GM12801 (cell line): ENCODE data around the gene MAGED4.

ENCODE experiments used
- TF ChIP-seq, protein P1 (sequence below): IDR thresholded peaks from one replicate; pipeline ENCODE4 v1.5.1; 2011; ENCODE audit warnings: control low read depth; ENCODE audit not compliant: insufficient read length; ENCODE audit errors: extremely low read depth

The MAGED4 gene

DNA sequence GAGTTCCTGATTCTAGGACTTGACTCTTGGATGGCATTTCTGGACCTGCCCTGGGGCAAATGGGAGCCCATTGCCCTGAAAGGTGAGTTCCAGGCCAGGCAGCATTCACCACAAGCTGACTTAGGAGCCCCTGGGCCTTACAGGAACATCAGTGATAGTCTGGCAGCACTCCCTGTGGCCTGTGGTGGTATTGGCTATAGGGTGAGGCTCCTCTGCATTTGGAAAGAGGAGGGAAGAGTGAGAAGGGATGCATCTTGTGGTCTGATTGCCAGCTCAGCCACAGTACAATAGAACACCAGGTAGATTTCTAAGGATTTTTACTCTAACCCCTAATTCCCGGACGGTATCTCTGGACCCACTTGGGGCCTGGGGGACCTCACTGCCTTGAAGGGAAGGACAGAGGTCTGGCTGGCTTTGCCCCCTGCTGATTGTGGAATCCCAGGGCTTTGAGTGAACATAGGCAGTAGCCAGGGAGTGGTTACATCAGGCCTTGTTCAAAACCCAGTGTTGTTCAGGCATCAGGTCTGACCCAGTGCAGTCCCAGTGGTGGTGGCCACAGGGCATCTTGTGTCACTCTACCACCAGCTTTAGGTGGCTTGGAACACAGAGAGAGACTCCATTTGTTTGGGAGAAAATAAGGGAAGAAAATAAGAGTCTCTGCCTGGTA is 32.9 kb downstream of the MAGED4 start:
- TF ChIP-seq, protein P1, sequence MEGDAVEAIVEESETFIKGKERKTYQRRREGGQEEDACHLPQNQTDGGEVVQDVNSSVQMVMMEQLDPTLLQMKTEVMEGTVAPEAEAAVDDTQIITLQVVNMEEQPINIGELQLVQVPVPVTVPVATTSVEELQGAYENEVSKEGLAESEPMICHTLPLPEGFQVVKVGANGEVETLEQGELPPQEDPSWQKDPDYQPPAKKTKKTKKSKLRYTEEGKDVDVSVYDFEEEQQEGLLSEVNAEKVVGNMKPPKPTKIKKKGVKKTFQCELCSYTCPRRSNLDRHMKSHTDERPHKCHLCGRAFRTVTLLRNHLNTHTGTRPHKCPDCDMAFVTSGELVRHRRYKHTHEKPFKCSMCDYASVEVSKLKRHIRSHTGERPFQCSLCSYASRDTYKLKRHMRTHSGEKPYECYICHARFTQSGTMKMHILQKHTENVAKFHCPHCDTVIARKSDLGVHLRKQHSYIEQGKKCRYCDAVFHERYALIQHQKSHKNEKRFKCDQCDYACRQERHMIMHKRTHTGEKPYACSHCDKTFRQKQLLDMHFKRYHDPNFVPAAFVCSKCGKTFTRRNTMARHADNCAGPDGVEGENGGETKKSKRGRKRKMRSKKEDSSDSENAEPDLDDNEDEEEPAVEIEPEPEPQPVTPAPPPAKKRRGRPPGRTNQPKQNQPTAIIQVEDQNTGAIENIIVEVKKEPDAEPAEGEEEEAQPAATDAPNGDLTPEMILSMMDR, result no peak

DNA sequence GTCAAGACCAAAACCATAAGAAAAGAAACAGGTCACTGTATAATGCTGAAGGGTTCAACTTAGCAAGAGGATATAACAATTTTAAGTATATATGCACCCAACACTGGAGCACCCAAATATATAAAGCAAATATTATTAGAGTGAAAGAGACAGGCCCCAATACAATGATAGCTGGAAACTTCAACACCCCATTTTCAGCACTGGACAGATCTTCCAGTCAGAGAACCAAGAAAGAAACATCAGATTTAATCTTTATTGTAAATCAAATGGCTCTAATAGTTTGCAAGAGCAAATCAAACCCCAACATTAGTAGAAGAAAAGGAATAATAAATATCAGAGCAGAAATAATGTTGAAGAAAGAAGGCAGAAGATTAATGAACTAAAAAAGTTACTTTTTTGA is 36.2 kb downstream of the MAGED4 start:
- TF ChIP-seq, protein P1, result no peak
